Astrocyte (in vitro differentiated cells and primary cell): ENCODE measurements around the gene PMP22.

ENCODE experiments used
- EZH2 ChIP-seq: IDR thresholded peaks from 2 replicates; pipeline ENCODE4 v1.6.1; 2012; ENCODE audit warnings: mild to moderate bottlenecking, low read length, inconsistent platforms; ENCODE audit not compliant: insufficient read depth
- TF ChIP-seq, protein P1 (sequence below): IDR thresholded peaks from 2 replicates; pipeline ENCODE4 v1.5.1; 2011; ENCODE audit warnings: low read depth, mild to moderate bottlenecking, inconsistent platforms, low read length, moderate library complexity; ENCODE audit not compliant: insufficient read depth

DNA sequence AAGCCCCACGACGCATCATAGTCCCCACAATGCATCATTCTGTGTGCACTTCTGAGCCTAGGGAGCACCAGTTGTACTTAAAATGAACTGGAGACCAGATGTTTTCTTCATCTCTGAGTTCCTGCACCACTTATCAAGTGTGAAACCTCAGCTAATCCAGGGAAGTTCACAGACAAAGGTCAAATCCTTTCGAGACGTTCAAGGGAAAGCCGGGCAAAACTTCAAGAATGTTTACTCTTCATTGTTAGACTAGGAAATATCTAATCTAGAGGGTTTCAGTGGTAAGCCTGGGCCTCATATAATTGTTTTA is 4.6 kb upstream of the PMP22 start:
- TF ChIP-seq, protein P1, sequence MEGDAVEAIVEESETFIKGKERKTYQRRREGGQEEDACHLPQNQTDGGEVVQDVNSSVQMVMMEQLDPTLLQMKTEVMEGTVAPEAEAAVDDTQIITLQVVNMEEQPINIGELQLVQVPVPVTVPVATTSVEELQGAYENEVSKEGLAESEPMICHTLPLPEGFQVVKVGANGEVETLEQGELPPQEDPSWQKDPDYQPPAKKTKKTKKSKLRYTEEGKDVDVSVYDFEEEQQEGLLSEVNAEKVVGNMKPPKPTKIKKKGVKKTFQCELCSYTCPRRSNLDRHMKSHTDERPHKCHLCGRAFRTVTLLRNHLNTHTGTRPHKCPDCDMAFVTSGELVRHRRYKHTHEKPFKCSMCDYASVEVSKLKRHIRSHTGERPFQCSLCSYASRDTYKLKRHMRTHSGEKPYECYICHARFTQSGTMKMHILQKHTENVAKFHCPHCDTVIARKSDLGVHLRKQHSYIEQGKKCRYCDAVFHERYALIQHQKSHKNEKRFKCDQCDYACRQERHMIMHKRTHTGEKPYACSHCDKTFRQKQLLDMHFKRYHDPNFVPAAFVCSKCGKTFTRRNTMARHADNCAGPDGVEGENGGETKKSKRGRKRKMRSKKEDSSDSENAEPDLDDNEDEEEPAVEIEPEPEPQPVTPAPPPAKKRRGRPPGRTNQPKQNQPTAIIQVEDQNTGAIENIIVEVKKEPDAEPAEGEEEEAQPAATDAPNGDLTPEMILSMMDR = no peak
- no peak for TF ChIP-seq EZH2
